Right cardiac atrium (tissue), 5 donors: ENCODE results near the gene FCHO1. TPM values are rescaled to one million over a fixed set of nuclear protein-coding genes. Genes with fewer than 3 reads are reported as not detected.

Experiments
- ATAC-seq, 2 donors: fragments of 200-7000 bp; cut with Tn5 transposase; one replicate each; pipeline versions ENCODE4 v1.8.0 to v1.9.1; 2020; ENCODE audit warnings: moderate library complexity in 2 of 2, mild to moderate bottlenecking in 1 of 2
- DNase-seq, 3 donors: peaks; one replicate each; pipeline ENCODE4 v3.0.0-alpha.2; 2020
- H3K27ac ChIP-seq: one replicate; pipeline ENCODE4 v1.5.1; 2013; ENCODE audit warnings: mild to moderate bottlenecking, low read length, control low read depth, moderate library complexity
- H3K27me3 ChIP-seq: one replicate; pipeline ENCODE4 v1.6.1; 2013; ENCODE audit not compliant: control insufficient read depth, insufficient read depth
- H3K4me1 ChIP-seq: one replicate; pipeline ENCODE4 v1.6.1; 2013; ENCODE audit warnings: low read length; ENCODE audit not compliant: control insufficient read depth, insufficient read depth
- H3K4me3 ChIP-seq: one replicate; pipeline ENCODE4 v1.5.1; 2013; ENCODE audit warnings: low read length, control low read depth
- H3K9me3 ChIP-seq: one replicate; pipeline ENCODE4 v1.6.1; 2013; ENCODE audit warnings: low read length; ENCODE audit not compliant: control insufficient read depth
- WGBS: extraction: QIAGEN DNeasy Blood & Tissue Kit; methylation state at CpG from one replicate; pipeline ENCODE4 v1.1.7; 2013; 5-methylcytosine and 5-hydroxymethylcytosine counted together
- intact Hi-C, 4 donors: fragments of 100-400 bp; cut with DNase I; formaldehyde crosslinking; loops; one replicate each; pipeline versions ENCODE4 v1.11.0 to v1.14.0; 2022 to 2023
- long read RNA-seq, 4 donors: library from polyadenylated mRNA; unstranded; transcript quantifications; one replicate each; pipeline ENCODE4 v2.0.0, GENCODE V29; 2020 to 2021
- polyA plus RNA-seq: library from polyadenylated mRNA; stranded (reverse); fragments of 200-250 nt; gene quantifications from one replicate; pipeline ENCODE4 v1.2.3, GENCODE V29; 2013
- total RNA-seq, 4 donors: library from RNA; stranded (reverse); fragmentation: NEBNext Ultra II Directional; extraction: Animal tissue kit (Norgen Biotek cat#: 25700); gene quantifications; one replicate each; pipeline ENCODE4 v1.2.1, GENCODE V29; 2021
- donor health status: healthy with polysubstance abuse.
- donor health status: DM: no; HTN: yes; CAD: no.
- donor health status: DM: no; HTN: no; CAD: no.
- donor health status: DM: no; HTN: yes; CAD: no; lungs with severe emphysema.
- donor health status: DM: yes; HTN: yes; CAD: no.

Gene FCHO1, protein sequence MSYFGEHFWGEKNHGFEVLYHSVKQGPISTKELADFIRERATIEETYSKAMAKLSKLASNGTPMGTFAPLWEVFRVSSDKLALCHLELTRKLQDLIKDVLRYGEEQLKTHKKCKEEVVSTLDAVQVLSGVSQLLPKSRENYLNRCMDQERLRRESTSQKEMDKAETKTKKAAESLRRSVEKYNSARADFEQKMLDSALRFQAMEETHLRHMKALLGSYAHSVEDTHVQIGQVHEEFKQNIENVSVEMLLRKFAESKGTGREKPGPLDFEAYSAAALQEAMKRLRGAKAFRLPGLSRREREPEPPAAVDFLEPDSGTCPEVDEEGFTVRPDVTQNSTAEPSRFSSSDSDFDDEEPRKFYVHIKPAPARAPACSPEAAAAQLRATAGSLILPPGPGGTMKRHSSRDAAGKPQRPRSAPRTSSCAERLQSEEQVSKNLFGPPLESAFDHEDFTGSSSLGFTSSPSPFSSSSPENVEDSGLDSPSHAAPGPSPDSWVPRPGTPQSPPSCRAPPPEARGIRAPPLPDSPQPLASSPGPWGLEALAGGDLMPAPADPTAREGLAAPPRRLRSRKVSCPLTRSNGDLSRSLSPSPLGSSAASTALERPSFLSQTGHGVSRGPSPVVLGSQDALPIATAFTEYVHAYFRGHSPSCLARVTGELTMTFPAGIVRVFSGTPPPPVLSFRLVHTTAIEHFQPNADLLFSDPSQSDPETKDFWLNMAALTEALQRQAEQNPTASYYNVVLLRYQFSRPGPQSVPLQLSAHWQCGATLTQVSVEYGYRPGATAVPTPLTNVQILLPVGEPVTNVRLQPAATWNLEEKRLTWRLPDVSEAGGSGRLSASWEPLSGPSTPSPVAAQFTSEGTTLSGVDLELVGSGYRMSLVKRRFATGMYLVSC
- total RNA-seq (1 to 10 TPM in 3 of 4 donors, under 1 TPM in 1; 0.68 to 1.6 (median 1.3) TPM), polyA plus RNA-seq (0.57 TPM)
- long read RNA-seq, donor 1, partial matches to known transcripts, result 1 of 1 reads
- long read RNA-seq, donor 1, other reads (novel, unspliced or antisense), result 0 of 1 reads
- long read RNA-seq, donor 2, result 0 reads
- long read RNA-seq, donor 3, partial matches to known transcripts, result 0 of 2 reads
- long read RNA-seq, donor 3, other reads (novel, unspliced or antisense), result 1 of 2 reads
- long read RNA-seq, donor 4, result 0 reads

DNA sequence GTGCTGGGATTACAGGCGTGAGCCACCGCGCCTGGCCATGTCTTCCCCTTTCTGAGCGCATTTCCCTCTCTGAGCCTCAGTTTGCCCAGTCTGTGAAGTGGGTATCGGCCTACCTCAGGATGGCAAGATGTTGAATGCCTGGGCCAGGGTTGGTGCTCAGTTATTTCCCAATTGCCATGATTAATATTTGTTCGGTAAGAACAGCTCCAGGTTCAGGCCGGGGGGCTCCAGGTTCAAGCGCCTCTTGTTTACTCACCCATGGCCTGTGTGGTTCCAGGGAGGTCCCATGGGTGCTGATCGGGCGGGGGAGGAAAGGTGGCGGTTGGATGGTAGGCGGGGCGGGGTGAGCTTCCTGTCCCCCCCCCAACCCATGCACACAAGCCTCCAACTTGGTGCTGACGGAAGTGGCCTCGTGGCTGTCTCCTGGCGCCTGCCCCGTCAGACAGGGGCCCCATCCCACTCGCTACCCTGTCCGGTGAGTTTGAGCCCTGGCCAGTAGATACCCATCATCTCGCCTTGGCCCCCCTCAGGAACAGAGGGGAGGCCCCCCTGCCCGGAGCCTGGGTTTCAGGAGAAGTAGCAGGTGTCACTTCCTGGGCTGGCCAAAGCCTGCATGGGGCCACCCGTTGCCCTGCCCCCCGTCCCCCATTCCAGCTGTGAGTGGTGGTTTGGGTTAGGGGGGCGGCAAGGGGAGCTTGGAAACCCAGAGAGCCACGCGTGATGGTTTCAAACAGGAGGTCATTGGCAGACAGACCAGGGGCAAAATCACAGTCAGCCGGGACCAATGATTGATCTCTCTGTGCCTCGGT, at the start of gene FCHO1:
FCHO1 (plus strand) TSS at position 375 of the 809 bp plus-strand sequence. CDS start 3,688 bp downstream, outside the sequence.
- WGBS, result 46% methylated on average over 28 of the region's 28 CpGs
- intact Hi-C loops, result no loop called here
- Histone ChIP-seq H3K9me3 (no peaks in the 10 kb centered on the region), H3K27ac (no peak within 1 kb of the TSS), H3K4me1 (peaks cover 3% of the 10 kb centered on the region), H3K4me3 (no peak within 1 kb of the TSS), H3K27me3 (no peaks in the 10 kb centered on the region)
- DNase-seq (peak in 2 of 3 donors; percentile 75 to 84), ATAC-seq (peak in 1 of 2 donors; percentile 9)

DNA sequence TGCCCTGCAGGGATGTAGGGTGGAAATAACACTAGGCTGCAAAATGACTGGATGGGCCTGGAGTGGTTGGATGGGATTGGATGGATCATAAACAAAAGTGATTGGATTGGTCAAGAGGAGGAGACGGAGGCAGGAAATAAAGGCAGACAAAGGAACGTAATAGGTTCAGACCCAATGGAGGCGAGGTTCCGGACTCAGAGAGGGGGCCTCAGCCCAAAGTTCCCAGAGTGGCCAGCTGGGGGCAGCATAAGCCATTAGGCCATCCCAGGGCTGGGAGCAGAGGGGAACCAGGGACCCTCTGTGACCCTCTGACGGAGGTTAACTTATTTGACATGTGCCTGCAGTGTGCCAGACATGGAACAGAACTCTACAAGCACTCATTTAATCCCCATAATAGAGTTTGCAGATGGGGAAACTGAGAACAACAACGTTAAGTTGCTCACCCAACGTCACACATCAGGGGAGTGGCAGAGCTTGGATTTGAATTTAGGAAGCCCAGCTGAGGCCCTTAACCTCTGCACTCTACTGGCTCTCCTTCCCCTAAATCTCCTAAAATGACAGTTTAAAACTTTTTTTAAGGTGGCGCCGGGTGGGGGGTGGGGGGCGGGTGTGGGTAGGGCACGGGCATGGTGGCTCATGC, 47.3 kb upstream of the FCHO1 start:
- WGBS, result 43% methylated on average over 11 of the region's 11 CpGs
- Histone ChIP-seq H3K9me3 (no peaks in the 10 kb centered on the region), H3K4me1 (no peaks in the 10 kb centered on the region), H3K27ac (no peak overlapping the region), H3K27me3 (no peaks in the 10 kb centered on the region), H3K4me3 (no peak overlapping the region)
- peak; percentile 70 to 90 for ATAC-seq
- DNase-seq, result peak; percentile 59 to 85 (median 80)
- intact Hi-C loops, result loop anchor here (5.0 to 10.0 kb wide), 3 partner anchors 63 to 151 kb away; partner anchors contain the start of gene RPL18A (in 2 of the 4)

GRCh38 chr19:17706750-17707181, 44.5 kb upstream of the FCHO1 start:
- H3K4me3 ChIP-seq, result no peak overlapping the region
- intact Hi-C loops, result loop anchor here (10.0 kb wide), 2 partner anchors 68 to 148 kb away; partner anchors contain the start of gene RPL18A (in 2 of the 4)
- no peaks in the 10 kb centered on the region for H3K4me1 ChIP-seq
- peak in 2 of 3 donors; percentile 51 to 67 for DNase-seq
- no peak overlapping the region for H3K27ac ChIP-seq
- peak; percentile 26 to 59 for ATAC-seq
- H3K27me3 ChIP-seq, result no peaks in the 10 kb centered on the region
- 20% methylated on average over 17 of the region's 17 CpGs for WGBS
- H3K9me3 ChIP-seq, result no peaks in the 10 kb centered on the region

GRCh38 chr19:17711851-17712250, 39.4 kb upstream of the FCHO1 start:
- Histone ChIP-seq H3K4me1 (no peaks in the 10 kb centered on the region), H3K27ac (no peak overlapping the region), H3K27me3 (no peaks in the 10 kb centered on the region), H3K9me3 (no peaks in the 10 kb centered on the region), H3K4me3 (no peak overlapping the region)
- no peak for ATAC-seq
- intact Hi-C loops, result no loop called here
- WGBS, result 68% methylated on average over 6 of the region's 6 CpGs
- no peak for DNase-seq

- no peak overlapping the region for H3K4me3 ChIP-seq
- 62% methylated on average over 4 of the region's 4 CpGs for WGBS
- intact Hi-C loops, result loop anchor here in 1 of 4 donors (5.0 kb wide), 1 partner anchor 131 kb away; the partner anchor contains the start of gene JAK3
- peaks cover 8% of the 10 kb centered on the region for H3K4me1 ChIP-seq
- H3K27me3 ChIP-seq, result no peaks in the 10 kb centered on the region
- no peaks in the 10 kb centered on the region for H3K9me3 ChIP-seq
- DNase-seq (no peak), ATAC-seq (no peak)
- H3K27ac ChIP-seq, result no peak overlapping the region
These were observed 34.9 kb upstream of the FCHO1 start for GRCh38 chr19:17716309-17716929.

DNA sequence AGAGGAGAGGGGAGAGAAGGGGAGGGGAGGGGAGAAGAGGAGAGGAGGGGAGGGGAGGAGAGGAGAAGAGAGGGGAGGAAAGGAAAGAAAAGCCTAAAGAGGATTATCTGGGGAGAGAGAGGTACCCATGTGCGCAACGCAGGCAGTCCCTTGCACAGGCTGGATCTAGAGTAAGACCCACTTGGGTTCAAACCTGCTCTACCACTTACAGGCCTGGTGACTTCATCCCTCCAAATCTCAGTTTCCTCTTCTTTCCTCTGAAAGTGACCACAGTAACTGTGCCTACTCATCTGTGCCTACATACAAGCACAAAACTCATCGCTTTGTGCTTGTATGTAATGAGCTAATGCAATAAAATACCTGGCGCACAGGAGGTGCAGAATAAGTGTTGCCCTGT, 32.7 kb upstream of the FCHO1 start:
- Histone ChIP-seq H3K4me3 (no peak overlapping the region), H3K27ac (no peak overlapping the region), H3K27me3 (no peaks in the 10 kb centered on the region), H3K4me1 (peaks cover 15% of the 10 kb centered on the region), H3K9me3 (no peaks in the 10 kb centered on the region)
- ATAC-seq (no peak), DNase-seq (no peak)
- intact Hi-C loops, result loop anchor here in 1 of 4 donors (5.0 kb wide), 1 partner anchor 129 kb away; the partner anchor contains the start of gene JAK3
- WGBS, result 92% methylated on average over 4 of the region's 4 CpGs

DNA sequence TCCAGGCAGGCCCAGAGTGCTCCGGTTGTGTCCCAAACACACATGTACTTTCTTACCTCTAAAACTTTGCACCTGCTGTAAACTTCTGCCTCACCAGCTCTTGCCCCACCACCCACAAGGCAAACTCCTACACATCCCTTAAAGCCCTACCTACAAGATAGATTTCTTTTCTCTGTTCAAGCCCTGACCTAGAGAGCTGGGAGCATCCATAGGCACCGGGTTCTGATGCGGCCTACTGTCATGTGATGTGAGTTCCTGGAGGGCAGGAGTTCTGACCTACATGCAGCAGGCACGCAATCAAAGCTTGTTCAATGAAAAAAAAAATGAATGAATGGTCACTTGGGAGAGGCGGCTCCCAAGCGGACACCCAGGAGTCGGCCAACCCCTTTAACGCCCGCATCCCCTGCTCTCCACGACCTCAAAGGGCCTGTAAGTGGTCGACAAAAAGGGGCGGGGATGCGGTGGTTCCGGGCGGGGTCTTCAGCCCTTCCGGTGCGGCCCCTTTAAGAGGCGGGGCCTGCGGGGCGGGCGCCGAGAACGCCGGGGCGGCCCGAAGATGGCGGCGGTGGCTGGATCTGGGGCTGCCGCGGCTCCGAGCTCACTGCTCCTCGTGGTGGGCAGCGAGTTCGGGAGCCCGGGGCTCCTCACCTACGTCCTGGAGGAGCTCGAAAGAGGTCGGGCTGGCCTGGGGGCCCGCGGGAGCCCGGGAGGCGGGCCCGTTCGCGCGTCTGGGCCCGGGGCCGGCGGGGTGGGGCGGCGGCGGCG, 32.1 kb upstream of the FCHO1 start, which contains the start of gene MAP1S:
MAP1S (plus strand) TSS at position 534 of the 765 bp plus-strand sequence; CDS start at position 557, 23 bp downstream.
- H3K27ac ChIP-seq, result peak within 1 kb of the TSS; percentile 63
- H3K4me1 ChIP-seq, result peaks cover 15% of the 10 kb centered on the region
- DNase-seq, result peak; percentile 71 to 89 (median 87)
- H3K4me3 ChIP-seq, result peak within 1 kb of the TSS; percentile 96
- intact Hi-C loops, result loop anchor here in 1 of 4 donors (5.0 kb wide), 1 partner anchor 128 kb away; the partner anchor contains the start of gene JAK3
- ATAC-seq, result peak; percentile 55 to 63
- no peaks in the 10 kb centered on the region for H3K27me3 ChIP-seq
- H3K9me3 ChIP-seq, result no peaks in the 10 kb centered on the region
- WGBS, result 2% methylated on average over 53 of the region's 53 CpGs

- H3K4me3 ChIP-seq, result peak overlapping the region; percentile 96
- no peaks in the 10 kb centered on the region for H3K27me3 ChIP-seq
- ATAC-seq, result no peak
- H3K9me3 ChIP-seq, result no peaks in the 10 kb centered on the region
- intact Hi-C loops, result loop anchor here in 1 of 4 donors (5.0 kb wide), 1 partner anchor 127 kb away; the partner anchor contains the start of gene JAK3
- no peak overlapping the region for H3K27ac ChIP-seq
- peaks cover 15% of the 10 kb centered on the region for H3K4me1 ChIP-seq
- WGBS, result 5% methylated on average over 38 of the region's 38 CpGs
- DNase-seq, result no peak
These were observed 31.4 kb upstream of the FCHO1 start for GRCh38 chr19:17719730-17720400.
